MM.1S (cell line): ENCODE data around the gene LILRA2.
A peak's percentile ranks its signal among the peaks of the same experiment; 100 is the strongest.
"Not testable (repeated sequence)": the region's sequence is repeated elsewhere in the genome, so short reads cannot be mapped to it uniquely, and the experiment has no call there.

Experiments used
- DNase-seq: peaks from one replicate; pipeline ENCODE4 v3.0.0-alpha.2; 2015
- H2AFZ ChIP-seq: fragments of 300-600 bp; sonication (generic); 2 replicates; pipeline ENCODE4 v1.6.0; 2016; ENCODE audit warnings: antibody characterized with exemption, low read length
- H3F3A ChIP-seq: fragments of 300-600 bp; sonication (generic); 2 replicates; pipeline ENCODE4 v1.6.1; 2016; ENCODE audit warnings: mild to moderate bottlenecking, antibody characterized with exemption, low read length, moderate library complexity, mixed read lengths; ENCODE audit not compliant: insufficient read depth
- H3K27ac ChIP-seq: fragments of 300-600 bp; sonication (generic); 2 replicates; pipeline ENCODE4 v1.5.1; 2016; ENCODE audit warnings: mild to moderate bottlenecking, low read length
- H3K27me3 ChIP-seq: fragments of 300-600 bp; sonication (generic); replicated peaks from 2 replicates; pipeline ENCODE4 v1.6.0; 2016; ENCODE audit warnings: low read length; ENCODE audit not compliant: insufficient read depth
- H3K36me3 ChIP-seq: fragments of 300-600 bp; sonication (generic); replicated peaks from 2 replicates; pipeline ENCODE4 v1.6.1; 2016; ENCODE audit warnings: mild to moderate bottlenecking, low read length, mixed read lengths; ENCODE audit not compliant: insufficient read depth
- H3K4me1 ChIP-seq: fragments of 300-600 bp; sonication (generic); 2 replicates; pipeline ENCODE4 v1.6.1; 2016; ENCODE audit warnings: low read length, mixed read lengths
- H3K4me2 ChIP-seq: fragments of 300-600 bp; sonication (generic); 2 replicates; pipeline ENCODE4 v1.6.0; 2016; ENCODE audit warnings: low read depth, low read length
- H3K4me3 ChIP-seq: fragments of 300-600 bp; sonication (generic); 2 replicates; pipeline ENCODE4 v1.5.1; 2016; ENCODE audit warnings: low read length, mixed read lengths
- H3K79me2 ChIP-seq: fragments of 300-600 bp; sonication (generic); 2 replicates; pipeline ENCODE4 v1.6.1; 2016; ENCODE audit warnings: mixed run types, low read length, mixed read lengths
- H3K9ac ChIP-seq: fragments of 300-600 bp; sonication (generic); 2 replicates; pipeline ENCODE4 v1.6.1; 2016; ENCODE audit warnings: low read length, mixed read lengths
- H3K9me2 ChIP-seq: fragments of 300-600 bp; sonication (generic); replicated peaks from 2 replicates; pipeline ENCODE4 v1.6.1; 2016; ENCODE audit warnings: mild to moderate bottlenecking, low read length, mixed read lengths; ENCODE audit not compliant: insufficient read depth
- H3K9me3 ChIP-seq: fragments of 300-600 bp; sonication (generic); replicated peaks from 2 replicates; pipeline ENCODE4 v1.6.1; 2016; ENCODE audit warnings: mild to moderate bottlenecking, low read length, mixed read lengths; ENCODE audit not compliant: insufficient read depth
- H4K20me1 ChIP-seq: fragments of 300-600 bp; sonication (generic); 2 replicates; pipeline ENCODE4 v1.6.1; 2016; ENCODE audit warnings: mild to moderate bottlenecking, low read length, moderate library complexity, mixed read lengths; ENCODE audit not compliant: insufficient read depth
- CTCF ChIP-seq: fragments of 300-600 bp; sonication (generic); IDR thresholded peaks from 2 replicates; pipeline ENCODE4 v1.5.1; 2016; ENCODE audit warnings: antibody characterized with exemption, low read length, mixed read lengths
- EZH2 ChIP-seq: fragments of 300-600 bp; sonication (generic); optimal IDR thresholded peaks from 2 replicates; pipeline ENCODE3; 2017; ENCODE audit warnings: low read depth, mild to moderate bottlenecking, antibody characterized with exemption, low read length, mixed read lengths
- EZH2phosphoT487 ChIP-seq: fragments of 300-600 bp; sonication (generic); IDR thresholded peaks from 2 replicates; pipeline ENCODE4 v1.6.1; 2018; ENCODE audit warnings: antibody characterized with exemption, low read length

LILRA2 gene

GRCh38 chr19:54558339-54558738 is 15.3 kb upstream of the LILRA2 start:
- Histone ChIP-seq H3K27me3 (peaks cover 92% of the 10 kb centered on the region), H3K4me2 (no peak overlapping the region), H3K27ac (no peak overlapping the region), H3F3A (no peaks in the 10 kb centered on the region), H4K20me1 (no peaks in the 10 kb centered on the region), H2AFZ (no peak overlapping the region), H3K79me2 (no peaks in the 10 kb centered on the region), H3K4me3 (no peak overlapping the region), H3K4me1 (no peaks in the 10 kb centered on the region), H3K9me2 (no peaks in the 10 kb centered on the region), H3K9me3 (no peaks in the 10 kb centered on the region), H3K9ac (no peak overlapping the region), H3K36me3 (no peaks in the 10 kb centered on the region)
- no peak for TF ChIP-seq CTCF
- no peak for TF ChIP-seq EZH2phosphoT487
- no peak for TF ChIP-seq EZH2
- DNase-seq, result no peak

GRCh38 chr19:54560881-54561385 is 12.7 kb upstream of the LILRA2 start:
- no peaks in the 10 kb centered on the region for H3K9me2 ChIP-seq
- no peak overlapping the region for H3K4me3 ChIP-seq
- H3K4me2 ChIP-seq, result no peak overlapping the region
- no peaks in the 10 kb centered on the region for H3K36me3 ChIP-seq
- no peaks in the 10 kb centered on the region for H3F3A ChIP-seq
- TF ChIP-seq CTCF, result no peak
- TF ChIP-seq EZH2, result no peak
- no peak for TF ChIP-seq EZH2phosphoT487
- no peak for DNase-seq
- peaks cover 96% of the 10 kb centered on the region for H3K27me3 ChIP-seq
- no peak overlapping the region for H2AFZ ChIP-seq
- no peaks in the 10 kb centered on the region for H3K9me3 ChIP-seq
- H3K4me1 ChIP-seq, result no peaks in the 10 kb centered on the region
- no peaks in the 10 kb centered on the region for H3K79me2 ChIP-seq
- no peaks in the 10 kb centered on the region for H4K20me1 ChIP-seq
- H3K27ac ChIP-seq, result no peak overlapping the region
- H3K9ac ChIP-seq, result no peak overlapping the region

GRCh38 chr19:54561840-54562239 is 11.8 kb upstream of the LILRA2 start:
- H3K79me2 ChIP-seq, result no peaks in the 10 kb centered on the region
- no peaks in the 10 kb centered on the region for H3F3A ChIP-seq
- H3K9ac ChIP-seq, result no peak overlapping the region
- 0 out of 2 replicates have a peak overlapping the region, but pooled peaks have one; percentile 38 for H2AFZ ChIP-seq
- H3K36me3 ChIP-seq, result no peaks in the 10 kb centered on the region
- H3K9me3 ChIP-seq, result no peaks in the 10 kb centered on the region
- H3K27me3 ChIP-seq, result peaks cover 96% of the 10 kb centered on the region
- DNase-seq, result no peak
- no peaks in the 10 kb centered on the region for H3K4me1 ChIP-seq
- H3K4me3 ChIP-seq, result peak overlapping the region; percentile 45
- H4K20me1 ChIP-seq, result no peaks in the 10 kb centered on the region
- no peaks in the 10 kb centered on the region for H3K9me2 ChIP-seq
- peak overlapping the region; percentile 63 for H3K4me2 ChIP-seq
- no peak for TF ChIP-seq EZH2
- TF ChIP-seq EZH2phosphoT487, result no peak
- TF ChIP-seq CTCF, result no peak
- H3K27ac ChIP-seq, result no peak overlapping the region

- H3K9me3 ChIP-seq, H3K4me3 ChIP-seq, H3K79me2 ChIP-seq, H3K9me2 ChIP-seq, H3K4me1 ChIP-seq, H4K20me1 ChIP-seq, DNase-seq, H2AFZ ChIP-seq, H3F3A ChIP-seq, H3K9ac ChIP-seq, H3K36me3 ChIP-seq, H3K4me2 ChIP-seq, H3K27ac ChIP-seq: not testable (repeated sequence)
- peaks cover 94% of the 10 kb centered on the region for H3K27me3 ChIP-seq
Observed at GRCh38 chr19:54563206-54563605, 10.4 kb upstream of the LILRA2 start.
